SIG-M5 treated with dmso at 0.1 percent for 504 hours (cell line): ENCODE measurements around the gene KRT73.
A peak's percentile ranks its signal among the peaks of the same experiment; 100 is the strongest.

Experiments used
- DNase-seq: peaks from one replicate; lab custom pipeline; 2025; ENCODE audit not compliant: unreplicated experiment; lab: John Stamatoyannopoulos, UW

Gene KRT73

DNA sequence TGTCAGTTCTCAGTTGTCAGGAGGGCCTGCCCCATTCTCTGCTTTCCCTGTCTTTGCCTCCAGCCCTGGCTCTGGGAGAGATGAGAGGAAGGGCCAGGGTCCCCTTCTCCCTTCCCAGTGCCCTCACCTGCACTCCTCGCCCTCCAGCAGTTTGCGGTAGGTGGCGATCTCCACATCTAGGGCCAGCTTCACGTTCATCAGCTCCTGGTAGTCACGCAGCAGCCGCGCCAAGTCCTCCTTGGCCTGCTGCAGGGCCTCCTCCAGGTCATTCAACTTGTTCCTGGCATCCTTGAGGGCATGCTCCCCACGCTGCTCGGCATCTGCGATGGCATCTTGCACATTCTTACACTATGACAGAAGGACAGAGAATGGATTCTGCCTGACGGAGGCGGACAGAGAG lies 28.3 kb upstream of the KRT73 start:
- DNase-seq = no peak

DNA sequence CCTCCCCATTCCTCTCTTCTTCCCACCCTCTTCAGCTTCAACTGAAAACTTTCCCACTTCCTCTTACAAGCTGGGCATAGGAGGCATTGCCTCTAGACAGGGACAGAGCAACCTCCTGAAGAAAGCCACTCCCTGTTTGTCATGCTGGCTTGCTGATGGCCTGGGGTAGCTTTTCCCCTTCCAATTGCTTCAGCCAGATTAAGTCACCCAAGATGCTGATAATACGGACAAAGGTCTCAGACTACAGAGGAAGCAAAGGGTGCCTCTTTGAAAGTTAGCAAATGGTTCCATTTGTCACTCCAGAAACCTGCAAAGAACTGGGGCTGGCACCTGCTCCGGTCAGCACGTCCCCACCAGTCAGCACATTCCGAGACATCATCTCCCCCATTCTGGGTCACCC lies 27.6 kb upstream of the KRT73 start:
- DNase-seq = peak; percentile 24

DNA sequence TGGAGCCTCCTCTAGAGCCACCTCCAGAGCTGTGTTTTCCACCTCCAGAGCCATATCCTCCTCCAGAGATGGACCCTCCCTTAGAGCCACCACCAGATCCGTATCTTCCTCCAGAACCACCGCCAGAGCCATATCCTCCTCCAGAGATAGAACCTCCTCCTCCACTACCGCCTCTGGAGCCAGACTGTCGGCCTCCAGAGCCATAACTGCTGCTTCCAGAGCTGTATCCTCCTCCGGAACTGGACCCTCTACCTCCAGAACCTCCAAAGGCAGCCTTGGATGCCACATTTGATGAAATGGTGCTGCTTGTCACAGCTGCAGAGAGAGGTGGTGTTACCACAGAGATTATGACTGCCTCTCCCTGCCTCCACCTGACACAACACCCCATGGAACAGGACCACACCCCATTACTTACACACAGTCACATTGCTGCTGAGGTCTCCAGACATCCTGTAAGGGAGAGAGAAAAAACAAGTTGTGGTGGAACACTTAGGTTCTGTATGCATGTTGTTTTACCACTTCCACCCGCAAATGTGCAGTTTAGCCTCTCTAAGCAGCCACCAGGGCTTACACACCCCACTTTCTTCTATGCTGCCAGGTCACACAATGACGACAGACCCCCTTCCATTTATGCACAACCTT lies 26.9 kb upstream of the KRT73 start:
- DNase-seq = no peak

DNA sequence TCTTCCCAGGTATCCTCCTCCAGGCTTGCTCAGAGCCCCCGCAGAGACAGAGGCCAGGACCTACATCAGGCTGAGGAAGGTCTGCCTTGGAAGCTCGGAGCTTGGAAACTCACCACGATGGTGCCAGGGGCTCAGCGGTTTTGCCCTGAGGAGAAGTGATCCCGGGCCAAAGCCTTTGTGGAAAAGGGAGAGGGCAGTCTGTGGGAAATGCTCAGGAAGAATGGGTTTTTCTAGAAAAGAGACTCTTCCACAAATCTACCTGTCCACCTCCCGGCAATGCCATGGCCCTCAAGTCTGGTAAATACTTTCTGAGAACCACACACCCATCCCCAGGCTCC lies 25.7 kb upstream of the KRT73 start:
- no peak for DNase-seq

DNA sequence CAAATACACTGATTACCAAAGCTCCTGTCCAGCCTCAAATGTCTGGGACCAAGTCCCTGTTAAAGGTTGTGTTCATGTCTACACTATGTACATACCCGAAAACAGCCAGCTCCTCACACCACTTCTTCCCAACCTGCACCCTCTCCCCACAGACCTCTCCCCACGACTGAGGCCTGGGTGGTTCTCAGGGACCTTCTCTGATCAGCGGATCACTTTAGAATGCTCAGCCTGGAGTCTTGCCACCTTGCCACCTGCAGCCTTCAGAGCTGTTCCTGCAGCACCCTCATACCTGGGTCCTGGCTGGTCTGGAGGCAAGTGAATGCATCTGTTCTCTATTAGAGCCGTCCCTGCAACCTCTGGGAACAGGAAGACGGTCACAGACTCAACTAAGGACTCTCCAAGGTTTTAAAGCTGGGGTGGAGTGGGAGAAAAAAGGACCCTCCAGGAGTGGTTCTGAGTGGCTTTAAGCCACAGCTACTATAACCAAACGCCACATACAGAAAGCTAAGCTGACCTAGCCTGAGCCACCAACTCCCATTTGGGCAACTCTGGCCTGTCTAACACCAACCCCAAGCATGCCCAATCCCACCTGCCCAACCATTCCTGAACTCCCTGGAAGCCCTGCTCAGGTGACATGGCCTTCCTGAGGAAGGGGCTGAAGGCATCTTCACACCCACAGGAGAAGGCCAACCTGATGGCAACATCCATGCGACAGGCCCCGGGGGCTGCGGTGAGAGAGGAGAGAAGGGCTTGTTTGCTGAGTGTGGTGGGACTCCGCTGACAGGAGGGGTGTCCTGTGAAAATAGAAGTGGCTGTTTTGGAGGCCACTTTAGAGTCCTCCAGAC lies 25.1 kb upstream of the KRT73 start:
- DNase-seq = no peak

DNA sequence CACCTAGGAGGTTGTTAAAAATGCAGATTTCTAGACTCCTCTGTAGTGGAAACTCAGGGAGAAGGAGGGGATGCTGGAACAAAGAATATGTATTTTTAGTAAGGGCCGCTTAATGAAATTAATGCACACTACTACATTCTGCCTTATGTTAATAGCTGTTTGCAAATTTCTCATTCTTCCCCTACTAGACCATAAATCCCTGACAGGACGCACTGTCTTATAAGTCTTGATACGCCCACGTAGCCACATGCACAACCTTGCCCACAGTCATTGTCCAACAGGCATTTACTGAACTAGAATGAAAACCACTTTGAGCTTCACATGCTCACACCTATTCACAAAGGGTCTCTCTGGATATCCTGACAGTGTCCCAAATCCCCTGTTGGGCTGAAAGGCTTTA lies 23.1 kb upstream of the KRT73 start:
- no peak for DNase-seq

DNA sequence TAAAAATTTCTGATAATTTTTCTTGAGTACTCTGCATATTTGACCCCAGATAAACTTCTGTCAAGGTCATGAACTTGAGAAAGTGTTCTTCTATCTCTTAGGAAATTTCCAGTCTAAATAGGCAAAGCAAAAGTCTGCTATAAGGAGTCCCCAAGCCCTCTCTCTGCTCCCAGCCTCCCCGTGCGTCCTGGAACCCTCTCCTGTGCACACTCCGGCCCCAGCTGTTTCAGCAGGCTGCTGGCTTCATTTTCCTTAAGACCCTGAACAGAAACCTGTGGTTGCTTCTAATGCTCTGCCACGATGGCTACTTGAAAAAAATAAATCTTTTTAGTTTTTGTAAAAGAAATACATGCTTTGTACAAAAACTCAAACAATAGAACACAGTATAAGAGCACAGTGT lies 18.9 kb upstream of the KRT73 start:
- DNase-seq = no peak

DNA sequence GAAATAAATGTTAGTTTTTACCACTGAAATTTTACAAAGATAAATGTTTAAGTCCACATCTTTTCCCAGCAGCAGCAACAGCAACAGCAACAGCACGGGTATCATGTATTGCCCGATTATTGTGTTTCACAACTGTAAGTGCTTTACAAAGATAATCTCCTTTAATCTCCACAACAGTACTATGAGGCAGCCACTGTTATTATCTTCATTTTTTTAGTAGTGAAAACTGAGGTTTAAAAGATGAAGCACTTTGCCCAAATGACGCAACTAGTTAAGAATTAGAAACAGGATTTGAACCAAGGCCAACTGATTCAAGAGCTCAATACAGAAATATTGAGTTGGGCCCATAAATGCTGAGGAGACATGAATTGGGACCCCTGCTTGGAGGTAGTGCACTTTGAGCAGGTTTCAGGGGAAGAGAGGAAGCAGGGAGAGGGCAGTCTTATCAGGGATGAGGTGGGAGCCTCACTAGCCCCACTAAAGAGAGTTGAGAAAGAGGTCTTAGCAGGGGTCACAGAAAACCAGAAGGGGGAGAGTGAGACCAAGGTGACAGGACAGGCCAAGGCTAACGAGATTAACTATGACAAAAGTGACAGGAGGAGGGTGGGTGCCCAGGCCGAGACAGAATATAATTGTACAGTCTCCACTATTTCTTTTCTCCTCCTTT lies 18.4 kb upstream of the KRT73 start:
- DNase-seq = no peak

DNA sequence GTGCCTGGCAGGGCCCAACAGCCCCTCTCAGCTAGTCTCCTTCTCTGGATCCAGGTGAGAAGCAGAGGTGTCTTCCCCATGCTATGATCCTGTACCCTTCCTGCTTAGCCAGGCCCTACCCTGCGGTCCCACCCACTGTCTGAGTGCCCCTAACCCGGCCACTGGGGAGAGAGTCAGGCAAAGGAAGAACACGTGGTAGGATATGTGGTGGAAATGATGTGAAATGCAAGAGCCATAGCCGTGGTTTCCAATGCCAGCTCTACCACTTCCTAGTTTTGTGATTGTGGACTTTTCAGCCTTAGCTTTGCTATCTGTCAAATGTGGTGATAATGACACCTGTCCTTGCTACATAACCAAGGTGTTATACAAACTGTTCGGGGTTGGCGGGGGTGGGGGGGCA lies 17.8 kb upstream of the KRT73 start:
- DNase-seq = no peak

DNA sequence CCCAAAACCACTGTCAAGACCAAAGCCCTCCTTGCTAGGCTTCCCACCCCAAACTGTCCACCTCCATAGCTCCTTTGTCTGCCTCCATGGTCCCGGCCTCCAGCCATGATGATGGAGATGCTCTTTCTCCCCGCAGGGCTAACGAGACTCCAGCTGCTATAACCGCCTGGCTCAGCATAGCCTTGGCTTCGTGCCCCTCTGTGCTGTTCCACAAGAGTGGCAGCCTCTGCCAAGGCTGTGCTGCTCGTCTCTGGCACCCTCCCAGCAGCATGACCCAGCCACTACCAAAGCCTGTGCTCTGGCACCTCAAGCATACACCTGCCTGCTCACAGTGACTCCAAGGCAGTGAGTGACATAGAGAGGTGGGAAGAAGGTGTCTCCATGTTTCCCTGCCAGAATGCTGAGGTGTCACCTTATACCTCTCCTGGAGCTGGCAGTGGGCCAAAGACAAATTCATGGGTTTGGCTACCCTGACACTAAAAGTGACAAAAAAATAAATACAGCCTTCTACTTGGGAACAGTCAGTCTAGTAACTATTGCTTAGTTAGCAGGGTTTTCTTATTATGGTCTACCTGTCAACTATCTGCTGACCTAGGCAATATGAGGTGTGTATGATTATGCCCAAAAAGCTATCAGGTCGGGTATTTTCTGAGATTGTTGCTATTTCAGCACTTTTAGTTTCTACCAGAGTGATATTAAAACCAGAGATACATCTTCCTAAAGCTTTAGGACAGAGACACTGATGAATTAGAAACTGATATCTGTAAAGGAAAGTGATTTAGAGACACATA lies 16.1 kb upstream of the KRT73 start:
- DNase-seq = no peak

DNA sequence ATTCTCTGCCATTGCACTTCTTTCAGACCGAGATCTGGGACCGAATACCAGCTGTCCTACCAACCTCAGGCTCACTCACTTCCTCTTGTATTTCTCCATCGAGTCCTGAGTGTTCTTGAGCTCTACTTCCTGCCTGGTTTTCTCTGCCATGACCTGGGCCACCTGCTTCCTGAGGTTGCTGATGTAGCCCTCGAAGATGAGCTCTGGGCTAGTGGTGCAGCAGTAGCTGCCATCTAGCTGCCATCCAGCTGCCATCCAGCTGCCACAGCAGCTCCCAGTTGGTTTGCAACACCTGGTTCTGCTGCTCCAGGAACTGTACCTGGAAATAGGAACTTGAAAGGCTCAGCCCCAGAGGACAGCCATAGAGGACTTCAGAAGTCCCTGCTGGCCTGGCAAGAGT lies 15.0 kb upstream of the KRT73 start:
- DNase-seq = peak; percentile 18

DNA sequence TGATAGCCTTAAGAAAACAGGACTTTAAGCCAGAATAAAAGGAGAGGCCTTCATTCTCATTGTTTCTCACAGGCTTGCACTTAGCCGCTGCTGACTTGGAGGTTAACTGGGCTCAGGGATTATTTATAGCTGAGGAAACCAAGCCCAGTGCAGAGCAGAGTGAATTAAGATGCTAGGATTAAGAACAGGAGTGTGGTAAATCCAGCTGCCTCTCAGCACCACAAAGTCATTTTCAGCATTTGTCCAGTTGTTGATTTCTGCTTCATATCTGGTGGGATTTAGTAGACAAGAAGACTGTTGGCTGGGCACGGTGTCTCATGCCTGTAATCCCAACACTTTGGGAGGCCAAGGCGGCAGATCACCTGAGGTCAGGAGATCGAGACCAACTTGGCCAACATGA lies 14.3 kb upstream of the KRT73 start:
- no peak for DNase-seq

DNA sequence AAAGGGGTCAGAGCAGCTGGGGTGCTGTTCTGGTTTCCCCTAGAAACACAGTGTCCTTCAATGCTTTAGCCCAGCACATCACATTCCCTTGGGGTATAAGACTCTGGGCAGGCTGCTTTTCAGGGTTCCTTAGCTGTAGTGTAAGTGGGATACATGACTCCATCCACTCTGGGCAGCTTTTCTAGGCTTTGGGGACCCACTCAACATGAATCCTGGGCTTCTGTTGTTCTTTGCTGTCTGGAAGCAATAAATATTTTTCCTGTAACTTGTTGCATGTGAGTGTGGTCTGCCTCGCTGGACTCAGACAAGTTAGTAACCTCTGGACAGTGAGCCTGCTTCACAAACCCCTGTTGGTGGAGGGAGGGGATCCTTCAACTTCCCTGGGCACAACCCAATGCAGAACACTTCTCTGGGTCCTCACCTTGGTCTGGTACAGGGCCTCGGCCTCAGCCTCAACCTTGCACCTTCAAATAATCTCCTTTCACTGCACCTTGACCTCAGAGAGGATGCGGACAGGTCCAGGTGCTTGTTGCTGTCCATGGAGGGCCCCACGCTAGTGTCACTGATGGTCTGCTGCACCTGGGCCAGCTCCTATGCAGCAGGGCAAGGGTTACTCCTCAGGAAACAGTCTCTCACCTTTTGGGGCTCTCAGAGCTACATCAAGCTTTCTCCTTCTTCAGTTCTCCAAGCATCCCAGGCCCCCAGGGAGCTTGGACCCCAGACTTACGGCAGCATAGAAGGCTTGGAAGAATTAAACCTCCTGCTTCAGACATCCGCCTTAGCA lies 13.5 kb upstream of the KRT73 start:
- no peak for DNase-seq

DNA sequence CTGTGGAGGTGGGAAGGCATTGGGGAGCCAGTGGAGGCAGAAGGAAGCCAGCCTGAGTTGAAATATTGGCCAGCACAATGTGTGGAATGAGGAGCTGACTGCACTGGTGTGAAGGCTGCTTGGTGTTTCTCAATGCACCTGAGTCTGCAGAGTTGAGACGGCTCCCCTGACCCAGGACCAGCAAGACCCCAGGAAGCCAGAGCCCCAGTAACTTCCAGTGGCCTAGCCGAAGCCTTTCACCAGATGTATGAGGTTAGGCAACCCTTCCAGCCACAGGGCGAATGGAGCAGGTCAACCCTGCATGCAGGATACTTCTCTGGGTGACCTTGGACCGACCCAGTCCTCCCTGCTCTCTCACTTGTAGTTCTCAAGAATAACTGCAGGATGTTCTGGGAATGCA lies 12.9 kb upstream of the KRT73 start:
- no peak for DNase-seq

DNA sequence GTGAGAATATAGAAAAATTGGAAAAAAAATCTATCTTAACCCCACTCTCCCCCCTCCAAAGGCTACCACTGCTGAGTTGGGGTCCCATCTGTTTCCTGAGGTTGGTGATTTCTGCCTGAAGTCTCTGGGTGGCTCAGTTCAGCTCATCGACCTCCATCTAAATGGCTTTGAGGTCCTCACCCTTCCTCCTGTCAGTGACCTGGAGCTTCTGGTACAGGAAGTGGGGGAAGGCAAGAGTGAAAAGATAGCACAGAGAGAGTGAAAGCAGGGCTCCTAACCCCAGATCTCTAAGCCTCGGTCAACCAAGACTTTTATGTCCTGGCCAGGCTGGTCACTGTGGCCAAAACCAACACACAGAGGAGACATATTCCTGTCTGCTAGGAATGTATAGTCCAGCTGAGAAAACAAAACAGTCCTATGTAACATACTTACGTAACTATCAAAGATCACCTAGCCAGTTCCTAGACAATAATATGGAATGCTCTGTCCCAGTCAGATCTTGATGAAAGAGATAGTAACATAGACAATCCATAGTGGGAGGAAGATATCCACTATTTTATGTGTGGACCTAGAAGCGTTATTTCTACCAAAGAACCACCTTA lies 12.3 kb upstream of the KRT73 start:
- no peak for DNase-seq

DNA sequence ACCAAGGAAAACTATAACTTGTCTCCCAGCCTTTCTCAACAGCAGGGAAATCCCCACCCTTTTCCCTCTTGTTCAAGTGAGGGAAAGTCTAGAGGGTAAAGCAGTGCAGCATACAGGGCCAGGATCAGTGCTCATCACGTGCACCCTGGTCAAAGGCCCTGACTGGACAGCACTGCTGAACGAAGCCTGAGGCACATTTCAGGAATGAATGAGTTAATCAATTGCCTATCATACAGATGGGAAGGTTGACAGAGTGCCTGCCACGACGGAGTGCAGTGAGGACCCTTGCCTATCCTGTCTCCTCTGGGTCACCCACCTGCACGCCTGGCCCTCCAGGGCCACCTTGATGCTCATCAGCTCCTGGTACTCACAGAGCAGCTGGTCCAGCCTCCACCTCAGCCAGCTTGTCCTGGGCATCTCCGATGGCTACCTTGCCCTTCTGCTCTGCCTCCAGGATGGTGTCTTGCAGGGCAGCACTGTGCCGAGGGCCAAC lies 11.7 kb upstream of the KRT73 start:
- DNase-seq = no peak

DNA sequence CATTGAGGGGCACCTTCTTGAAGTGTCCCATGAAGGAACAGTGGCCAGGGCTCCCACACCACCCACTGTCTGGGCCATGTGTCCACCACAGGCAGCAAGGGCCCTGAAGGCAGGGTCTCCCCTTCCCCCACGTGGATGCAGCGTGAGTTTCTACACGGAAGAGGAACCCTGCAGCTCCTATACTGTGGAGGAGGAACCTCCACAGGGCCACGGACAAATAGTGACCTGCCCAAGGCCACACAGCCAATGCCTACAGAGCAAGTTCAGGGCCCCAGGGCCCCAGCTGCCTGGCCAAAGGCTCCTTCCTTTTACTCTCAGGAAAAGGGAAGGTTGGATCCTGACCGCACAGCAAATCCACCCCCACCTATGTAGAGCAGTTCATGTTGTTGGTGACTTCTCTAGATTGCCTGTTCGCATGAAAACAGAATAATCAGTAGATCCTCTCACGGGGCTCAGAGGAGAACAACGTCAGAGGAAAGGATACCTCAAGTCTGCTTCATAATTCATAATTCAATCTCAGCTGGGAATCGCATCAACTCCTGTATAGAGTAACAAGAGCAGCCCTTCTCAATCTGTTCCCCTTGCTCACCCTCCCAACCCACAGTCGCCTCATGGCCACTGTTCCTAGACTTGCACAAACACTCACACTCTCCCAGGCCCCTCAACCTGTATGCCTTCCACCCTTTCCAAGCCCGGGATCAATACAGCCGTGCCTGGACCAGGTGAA lies 11.1 kb upstream of the KRT73 start:
- DNase-seq = no peak

DNA sequence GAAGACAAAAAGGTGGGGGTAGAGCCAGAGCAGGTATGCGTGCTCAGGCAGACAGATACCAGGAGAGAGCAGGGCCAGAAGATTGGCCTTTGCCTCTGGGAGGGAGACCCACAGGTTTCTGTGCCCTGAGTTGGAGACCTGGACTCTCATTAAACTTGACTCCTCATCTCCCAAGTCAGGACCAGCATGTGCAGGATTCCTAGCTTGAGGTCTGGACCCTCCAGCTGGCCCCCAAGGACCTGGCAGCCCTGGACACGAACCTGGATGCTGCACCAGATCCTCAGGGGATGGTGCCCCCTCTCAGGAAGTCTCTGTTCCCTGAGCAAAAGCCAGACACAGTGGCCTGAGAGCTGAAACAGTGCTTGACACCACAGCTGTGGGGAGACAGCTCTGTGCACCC lies 10.5 kb upstream of the KRT73 start:
- DNase-seq = no peak

DNA sequence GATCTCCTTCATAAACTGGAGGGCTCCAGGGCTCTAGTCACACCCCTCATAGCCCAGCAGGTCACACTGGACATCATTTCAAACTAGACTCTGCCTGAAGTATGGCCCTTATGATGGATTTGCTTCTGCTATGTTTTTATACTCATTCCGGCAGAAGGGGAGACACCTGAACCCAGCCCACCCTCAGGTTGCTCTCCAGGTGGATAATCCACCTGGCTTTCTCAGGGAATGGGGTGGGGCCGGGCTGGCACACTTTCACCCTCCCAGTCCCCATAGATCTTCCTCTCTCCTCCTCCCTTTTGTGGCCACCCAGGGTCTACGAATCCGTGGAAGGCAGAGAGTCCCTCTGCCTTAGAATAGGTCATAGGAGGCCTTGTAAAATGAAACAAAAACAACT lies 9.8 kb upstream of the KRT73 start:
- no peak for DNase-seq
